SK-N-SH (cell line): Measurements from ENCODE around the gene TTC39B. TPM values are rescaled to one million over a fixed set of nuclear protein-coding genes. Genes with fewer than 3 reads are reported as not detected.

Experiments
- CTCF ChIA-PET: fragments of 300-600, 350-600 bp; formaldehyde crosslinking; extraction: SDS; loops from one replicate; lab custom pipeline; 2021; lab: Yijun Ruan, JAX
- POLR2A ChIA-PET: fragments of 350-600 bp; sonication (Branson Sonifier 250); formaldehyde crosslinking; extraction: SDS; loops from one replicate; lab custom pipeline; 2020; ENCODE audit warnings: antibody characterized with exemption, inconsistent platforms; lab: Yijun Ruan, JAX
- DNase-seq: peaks from one replicate; pipeline ENCODE4 v3.0.0; 2012
- H2AFZ ChIP-seq: fragments of 200-600 bp; sonication (generic); 2 replicates; pipeline ENCODE4 v1.8.1; 2016; ENCODE audit warnings: antibody characterized with exemption, mild to moderate bottlenecking, low read depth
- H3F3A ChIP-seq: fragments of 200-600 bp; sonication (generic); replicated peaks from 2 replicates; pipeline ENCODE3; 2016; ENCODE audit warnings: antibody characterized with exemption, mild to moderate bottlenecking; ENCODE audit not compliant: insufficient read depth
- H3K27ac ChIP-seq, 2 experiments: fragments of 200-500 bp in 1 of 2; fragments of 200-600 bp in 1 of 2; sonication (Bioruptor generic) in 1 of 2; sonication (generic), shearing (Covaris generic) in 1 of 2; 2 replicates each; pipeline versions ENCODE4 v1.5.1 to v1.6.1; 2014 to 2016; ENCODE audit warnings: low read depth in 2 of 2, inconsistent platforms in 1 of 2, low read length in 1 of 2, mild to moderate bottlenecking in 1 of 2, mixed read lengths in 1 of 2
- H3K27me3 ChIP-seq: fragments of 200-600 bp; sonication (generic), shearing (Covaris generic); 2 replicates; pipeline ENCODE4 v1.6.1; 2016; ENCODE audit warnings: mixed run types; ENCODE audit not compliant: insufficient read depth
- H3K36me3 ChIP-seq, 2 experiments: fragments of 200-500 bp in 1 of 2; fragments of 200-600 bp in 1 of 2; sonication (Bioruptor generic) in 1 of 2; sonication (generic) in 1 of 2; replicated peaks in 1 of 2; 2 replicates each; pipeline versions ENCODE3 to v1.5.1; 2014 to 2016; ENCODE audit warnings: low read length in 1 of 2, mild to moderate bottlenecking in 1 of 2; ENCODE audit not compliant: insufficient read depth in 2 of 2, control insufficient read depth in 1 of 2
- H3K4me1 ChIP-seq, 2 experiments: fragments of 200-500 bp in 1 of 2; fragments of 200-600 bp in 1 of 2; sonication (Bioruptor generic) in 1 of 2; sonication (generic), shearing (Covaris generic) in 1 of 2; 2 replicates each; pipeline versions ENCODE4 v1.5.1 to v1.6.1; 2014 to 2016; ENCODE audit warnings: low read depth in 1 of 2, low read length in 1 of 2, mixed run types in 1 of 2; ENCODE audit not compliant: insufficient read depth in 2 of 2, control insufficient read depth in 1 of 2
- H3K4me2 ChIP-seq: fragments of 200-600 bp; sonication (generic), shearing (Covaris generic); 2 replicates; pipeline ENCODE4 v1.6.1; 2017; ENCODE audit warnings: mixed run types
- H3K4me3 ChIP-seq, 2 experiments: fragments of 200-500 bp in 1 of 2; fragments of 200-600 bp in 1 of 2; sonication (Bioruptor generic) in 1 of 2; sonication (generic), shearing (Covaris generic) in 1 of 2; 2 replicates each; pipeline versions ENCODE4 v1.5.1 to v1.8.1; 2014 to 2016; ENCODE audit warnings: low read depth in 2 of 2, inconsistent platforms in 1 of 2, low read length in 1 of 2, mild to moderate bottlenecking in 1 of 2, mixed read lengths in 1 of 2, moderate library complexity in 1 of 2
- H3K79me2 ChIP-seq: fragments of 200-600 bp; sonication (generic); 2 replicates; pipeline ENCODE4 v1.8.1; 2017; ENCODE audit warnings: mild to moderate bottlenecking; ENCODE audit not compliant: insufficient read depth
- H3K9ac ChIP-seq: fragments of 200-600 bp; sonication (generic); 2 replicates; pipeline ENCODE4 v1.6.1; 2017; ENCODE audit warnings: mixed run types
- H3K9me2 ChIP-seq: fragments of 200-600 bp; sonication (generic); 2 replicates; pipeline ENCODE4 v1.6.1; 2017; ENCODE audit warnings: mixed run types
- H3K9me3 ChIP-seq: fragments of 200-600 bp; sonication (generic); 2 replicates; pipeline ENCODE4 v1.6.1; 2017; ENCODE audit warnings: mixed run types, mild to moderate bottlenecking, moderate library complexity
- H4K20me1 ChIP-seq: fragments of 200-600 bp; sonication (generic); 2 replicates; pipeline ENCODE4 v1.6.1; 2017; ENCODE audit warnings: mild to moderate bottlenecking, mixed run types; ENCODE audit not compliant: insufficient read depth
- CHD2 ChIP-seq: fragments of 150-350 bp; IDR thresholded peaks from 2 replicates; pipeline ENCODE4 v1.6.1; 2018; ENCODE audit warnings: low read length; ENCODE audit not compliant: partially characterized antibody
- ELF1 ChIP-seq: IDR thresholded peaks from 2 replicates; pipeline ENCODE4 v1.4.0; 2012
- EZH2phosphoT487 ChIP-seq: fragments of 200-600 bp; sonication (generic); IDR thresholded peaks from 2 replicates; pipeline ENCODE4 v1.6.1; 2017; ENCODE audit warnings: low read depth, mixed run types, mild to moderate bottlenecking, antibody characterized with exemption, moderate library complexity, borderline replicate concordance
- FOSL2 ChIP-seq: IDR thresholded peaks from 2 replicates; pipeline ENCODE4 v1.4.0; 2012; ENCODE audit warnings: low read depth, mild to moderate bottlenecking, moderate library complexity, borderline replicate concordance
- FOXM1 ChIP-seq: IDR thresholded peaks from 2 replicates; pipeline ENCODE4 v1.4.0; 2012; ENCODE audit warnings: low read depth, mild to moderate bottlenecking
- MXI1 ChIP-seq: IDR thresholded peaks from 2 replicates; pipeline ENCODE4 v1.6.1; 2012; ENCODE audit warnings: mild to moderate bottlenecking, low read depth, low read length, improper control_type of control experiment
- NFIC ChIP-seq: IDR thresholded peaks from 2 replicates; pipeline ENCODE4 v1.4.0; 2012; ENCODE audit warnings: borderline replicate concordance
- RAD21 ChIP-seq: IDR thresholded peaks from 2 replicates; pipeline ENCODE4 v1.6.1; 2012; ENCODE audit warnings: mild to moderate bottlenecking, low read length
- RCOR1 ChIP-seq: fragments of 150-350 bp; IDR thresholded peaks from 2 replicates; pipeline ENCODE4 v1.6.1; 2017; ENCODE audit warnings: antibody characterized with exemption, low read length
- RXRA ChIP-seq: IDR thresholded peaks from 2 replicates; pipeline ENCODE4 v1.4.0; 2012; ENCODE audit warnings: low read depth, mild to moderate bottlenecking, borderline replicate concordance
- SIN3A ChIP-seq: IDR thresholded peaks from 2 replicates; pipeline ENCODE4 v1.6.1; 2012; ENCODE audit warnings: low read depth, mild to moderate bottlenecking, low read length, moderate library complexity, borderline replicate concordance
- TEAD4 ChIP-seq: IDR thresholded peaks from 2 replicates; pipeline ENCODE4 v1.4.0; 2012; ENCODE audit warnings: mild to moderate bottlenecking, borderline replicate concordance; ENCODE audit not compliant: insufficient read depth
- YY1 ChIP-seq: IDR thresholded peaks from 2 replicates; pipeline ENCODE4 v1.4.0; 2012; ENCODE audit warnings: low read depth, mild to moderate bottlenecking
- WGBS: methylation state at CpG from one replicate; pipeline ENCODE4 v1.1.6; 2017; ENCODE audit warnings: low lambda C conversion rate; 5-methylcytosine and 5-hydroxymethylcytosine counted together
- polyA plus RNA-seq, 3 experiments: library from polyadenylated mRNA; depleted of rRNA; stranded (reverse); fragments of >200 nt; gene quantifications; 2 replicates each; pipeline ENCODE4 v1.2.3, GENCODE V29; 2012
- TF ChIP-seq, protein P1 (sequence below): fragments of 200-600 bp; sonication (generic); IDR thresholded peaks from 2 replicates; pipeline ENCODE4 v1.6.1; 2017; ENCODE audit warnings: antibody characterized with exemption, mild to moderate bottlenecking, moderate library complexity
- TF ChIP-seq, protein P2 (sequence below): IDR thresholded peaks from 2 replicates; pipeline ENCODE4 v1.4.0; 2012; ENCODE audit warnings: low read depth, borderline replicate concordance

Gene TTC39B
- polyA plus RNA-seq, 1 of the 3 experiments (the other 2 are of a cell fraction), result 0.54 TPM

DNA sequence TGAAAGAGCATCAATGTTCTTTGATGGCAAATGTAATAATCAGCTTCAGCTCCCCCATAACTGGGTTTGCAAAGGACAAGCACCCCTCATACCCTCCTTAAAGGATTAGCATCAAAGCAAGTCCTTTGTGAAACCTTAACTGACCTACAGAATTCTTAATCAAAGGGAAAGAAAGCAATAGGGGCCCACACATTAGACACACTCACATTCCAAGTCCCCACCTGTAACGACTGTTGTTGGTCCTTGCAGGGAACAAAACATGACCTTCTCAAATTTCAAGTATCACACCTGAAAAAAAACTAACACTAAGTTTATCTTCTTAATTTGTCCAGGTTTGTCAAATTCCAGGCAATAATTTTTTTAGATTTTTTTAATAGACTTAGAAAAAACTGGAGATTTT, 32.6 kb downstream of the TTC39B start:
- H2AFZ ChIP-seq, result no peak overlapping the region
- 75% methylated on average over 1 of the region's 1 CpG for WGBS
- H3K4me3 ChIP-seq, result no peak overlapping the region
- no peak for DNase-seq
- no peak for TF ChIP-seq CHD2
- no peak for TF ChIP-seq FOXM1
- TF ChIP-seq EZH2phosphoT487, result no peak
- no peak for TF ChIP-seq RCOR1
- no peak for TF ChIP-seq SIN3A
- no peak for TF ChIP-seq RAD21
- no peak for TF ChIP-seq NFIC
- H3F3A ChIP-seq, result no peaks in the 10 kb centered on the region
- no peaks in the 10 kb centered on the region for H3K4me1 ChIP-seq
- no peak overlapping the region for H3K9ac ChIP-seq
- H3K4me2 ChIP-seq, result no peak overlapping the region
- H3K36me3 ChIP-seq, result no peaks in the 10 kb centered on the region
- no peaks in the 10 kb centered on the region for H4K20me1 ChIP-seq
- CTCF ChIA-PET, result interaction anchor here (1.3 kb wide), 1 partner anchor 62 kb away, joined by 5 read pairs; no protein-coding TSS in a partner anchor
- no peaks in the 10 kb centered on the region for H3K9me3 ChIP-seq
- H3K79me2 ChIP-seq, result no peaks in the 10 kb centered on the region
- H3K9me2 ChIP-seq, result no peaks in the 10 kb centered on the region
- no peaks in the 10 kb centered on the region for H3K27me3 ChIP-seq
- POLR2A ChIA-PET, result no interaction called here
- H3K27ac ChIP-seq, result no peak overlapping the region

DNA sequence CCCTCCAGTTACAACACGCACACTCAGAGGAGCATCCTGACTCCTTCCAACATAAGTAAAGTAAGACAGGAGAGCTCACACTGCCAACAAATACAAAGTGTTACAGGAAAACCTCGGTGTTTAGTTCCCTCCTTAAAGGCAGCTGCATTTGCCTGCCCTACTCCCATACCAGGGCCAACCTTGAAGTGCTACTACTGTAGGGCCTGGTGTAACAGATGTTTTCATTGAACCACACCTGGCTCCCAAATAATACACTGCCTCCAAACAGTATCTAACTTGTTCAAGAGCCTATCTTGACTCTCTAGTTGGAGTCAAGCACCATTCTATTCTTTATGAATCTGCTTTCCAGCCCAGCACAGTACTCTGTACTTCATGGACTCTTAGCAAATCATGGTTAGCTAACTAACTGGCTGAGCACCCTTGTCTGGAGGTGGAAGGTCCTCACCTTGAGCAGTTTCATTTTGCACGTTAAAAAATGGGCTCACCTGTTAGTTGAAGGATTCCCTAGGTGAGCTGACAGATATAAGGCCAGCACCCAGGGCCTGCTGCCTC, 34.6 kb downstream of the TTC39B start:
- Histone ChIP-seq H2AFZ (no peak overlapping the region), H3K9me3 (no peaks in the 10 kb centered on the region), H3K27ac (no peak overlapping the region), H3K36me3 (no peaks in the 10 kb centered on the region), H3K9me2 (no peaks in the 10 kb centered on the region), H3K4me2 (no peak overlapping the region), H3K9ac (no peak overlapping the region), H3K79me2 (no peaks in the 10 kb centered on the region), H3K4me1 (no peaks in the 10 kb centered on the region), H4K20me1 (no peaks in the 10 kb centered on the region), H3F3A (no peaks in the 10 kb centered on the region), H3K4me3 (no peak overlapping the region), H3K27me3 (no peaks in the 10 kb centered on the region)
- TF ChIP-seq RXRA (no peak), MXI1 (no peak), YY1 (no peak), TEAD4 (no peak), FOSL2 (no peak), ELF1 (no peak), RCOR1 (no peak), NFIC (no peak)
- TF ChIP-seq, protein P1, sequence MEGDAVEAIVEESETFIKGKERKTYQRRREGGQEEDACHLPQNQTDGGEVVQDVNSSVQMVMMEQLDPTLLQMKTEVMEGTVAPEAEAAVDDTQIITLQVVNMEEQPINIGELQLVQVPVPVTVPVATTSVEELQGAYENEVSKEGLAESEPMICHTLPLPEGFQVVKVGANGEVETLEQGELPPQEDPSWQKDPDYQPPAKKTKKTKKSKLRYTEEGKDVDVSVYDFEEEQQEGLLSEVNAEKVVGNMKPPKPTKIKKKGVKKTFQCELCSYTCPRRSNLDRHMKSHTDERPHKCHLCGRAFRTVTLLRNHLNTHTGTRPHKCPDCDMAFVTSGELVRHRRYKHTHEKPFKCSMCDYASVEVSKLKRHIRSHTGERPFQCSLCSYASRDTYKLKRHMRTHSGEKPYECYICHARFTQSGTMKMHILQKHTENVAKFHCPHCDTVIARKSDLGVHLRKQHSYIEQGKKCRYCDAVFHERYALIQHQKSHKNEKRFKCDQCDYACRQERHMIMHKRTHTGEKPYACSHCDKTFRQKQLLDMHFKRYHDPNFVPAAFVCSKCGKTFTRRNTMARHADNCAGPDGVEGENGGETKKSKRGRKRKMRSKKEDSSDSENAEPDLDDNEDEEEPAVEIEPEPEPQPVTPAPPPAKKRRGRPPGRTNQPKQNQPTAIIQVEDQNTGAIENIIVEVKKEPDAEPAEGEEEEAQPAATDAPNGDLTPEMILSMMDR, result no peak
- TF ChIP-seq, protein P2, sequence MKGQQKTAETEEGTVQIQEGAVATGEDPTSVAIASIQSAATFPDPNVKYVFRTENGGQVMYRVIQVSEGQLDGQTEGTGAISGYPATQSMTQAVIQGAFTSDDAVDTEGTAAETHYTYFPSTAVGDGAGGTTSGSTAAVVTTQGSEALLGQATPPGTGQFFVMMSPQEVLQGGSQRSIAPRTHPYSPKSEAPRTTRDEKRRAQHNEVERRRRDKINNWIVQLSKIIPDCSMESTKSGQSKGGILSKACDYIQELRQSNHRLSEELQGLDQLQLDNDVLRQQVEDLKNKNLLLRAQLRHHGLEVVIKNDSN, result no peak
- WGBS, result 57% methylated on average over 3 of the region's 3 CpGs
- ChIA-PET CTCF (interaction anchor here (1.0 to 1.3 kb wide), 2 partner anchors 62 to 144 kb away, joined by 3 read pairs; no protein-coding TSS in a partner anchor), POLR2A (no interaction called here)
- no peak for DNase-seq
